ENCODE measurements around the gene C1QB. TPM values are rescaled to one million over a fixed set of nuclear protein-coding genes. Genes with fewer than 3 reads are reported as not detected.
"Not testable (repeated sequence)": the region's sequence is repeated elsewhere in the genome, so short reads cannot be mapped to it uniquely, and the experiment has no call there.

Gene C1QB
- total and polyA plus RNA-seq, 2 experiments from 2014 or later = not detected

DNA sequence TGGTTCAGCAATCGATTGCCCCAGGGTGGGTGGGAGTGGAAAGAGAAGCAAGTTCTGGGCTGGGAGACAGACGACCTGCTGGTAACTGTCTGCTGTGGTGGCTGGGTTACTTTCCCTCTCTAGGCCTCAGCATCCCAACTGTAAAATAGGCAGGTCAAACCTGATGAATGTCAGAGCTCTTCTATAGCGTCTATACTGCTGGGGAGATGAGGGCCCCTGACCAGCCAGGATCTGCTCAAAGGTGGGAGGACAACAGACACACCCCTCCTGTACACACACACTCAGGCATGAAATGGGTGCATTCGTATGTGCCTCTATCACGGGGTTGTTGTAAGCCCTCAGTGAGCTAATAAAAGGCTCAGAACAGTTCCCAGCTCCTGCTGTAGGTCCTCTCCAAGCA, 44.9 kb downstream of the C1QB start:
- no peaks in the 10 kb centered on the region for H3K36me3 ChIP-seq
- no peak overlapping the region for H3K27ac ChIP-seq
- DNase-seq (ENCODE audit: low read depth in 1 of 2, low spot score in 1 of 2) = no peak
- no peaks in the 10 kb centered on the region for H3K4me1 ChIP-seq (ENCODE audit: low read depth)
- no peak overlapping the region for H3K4me3 ChIP-seq
- H3K9me3 ChIP-seq (ENCODE audit: low read depth) = no peaks in the 10 kb centered on the region
- H3K27me3 ChIP-seq = no peaks in the 10 kb centered on the region
- TF ChIP-seq, protein P1, sequence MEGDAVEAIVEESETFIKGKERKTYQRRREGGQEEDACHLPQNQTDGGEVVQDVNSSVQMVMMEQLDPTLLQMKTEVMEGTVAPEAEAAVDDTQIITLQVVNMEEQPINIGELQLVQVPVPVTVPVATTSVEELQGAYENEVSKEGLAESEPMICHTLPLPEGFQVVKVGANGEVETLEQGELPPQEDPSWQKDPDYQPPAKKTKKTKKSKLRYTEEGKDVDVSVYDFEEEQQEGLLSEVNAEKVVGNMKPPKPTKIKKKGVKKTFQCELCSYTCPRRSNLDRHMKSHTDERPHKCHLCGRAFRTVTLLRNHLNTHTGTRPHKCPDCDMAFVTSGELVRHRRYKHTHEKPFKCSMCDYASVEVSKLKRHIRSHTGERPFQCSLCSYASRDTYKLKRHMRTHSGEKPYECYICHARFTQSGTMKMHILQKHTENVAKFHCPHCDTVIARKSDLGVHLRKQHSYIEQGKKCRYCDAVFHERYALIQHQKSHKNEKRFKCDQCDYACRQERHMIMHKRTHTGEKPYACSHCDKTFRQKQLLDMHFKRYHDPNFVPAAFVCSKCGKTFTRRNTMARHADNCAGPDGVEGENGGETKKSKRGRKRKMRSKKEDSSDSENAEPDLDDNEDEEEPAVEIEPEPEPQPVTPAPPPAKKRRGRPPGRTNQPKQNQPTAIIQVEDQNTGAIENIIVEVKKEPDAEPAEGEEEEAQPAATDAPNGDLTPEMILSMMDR (IDR thresholded peaks at IDR 0.05; ENCODE audit: low read depth, low read length) = no peak

DNA sequence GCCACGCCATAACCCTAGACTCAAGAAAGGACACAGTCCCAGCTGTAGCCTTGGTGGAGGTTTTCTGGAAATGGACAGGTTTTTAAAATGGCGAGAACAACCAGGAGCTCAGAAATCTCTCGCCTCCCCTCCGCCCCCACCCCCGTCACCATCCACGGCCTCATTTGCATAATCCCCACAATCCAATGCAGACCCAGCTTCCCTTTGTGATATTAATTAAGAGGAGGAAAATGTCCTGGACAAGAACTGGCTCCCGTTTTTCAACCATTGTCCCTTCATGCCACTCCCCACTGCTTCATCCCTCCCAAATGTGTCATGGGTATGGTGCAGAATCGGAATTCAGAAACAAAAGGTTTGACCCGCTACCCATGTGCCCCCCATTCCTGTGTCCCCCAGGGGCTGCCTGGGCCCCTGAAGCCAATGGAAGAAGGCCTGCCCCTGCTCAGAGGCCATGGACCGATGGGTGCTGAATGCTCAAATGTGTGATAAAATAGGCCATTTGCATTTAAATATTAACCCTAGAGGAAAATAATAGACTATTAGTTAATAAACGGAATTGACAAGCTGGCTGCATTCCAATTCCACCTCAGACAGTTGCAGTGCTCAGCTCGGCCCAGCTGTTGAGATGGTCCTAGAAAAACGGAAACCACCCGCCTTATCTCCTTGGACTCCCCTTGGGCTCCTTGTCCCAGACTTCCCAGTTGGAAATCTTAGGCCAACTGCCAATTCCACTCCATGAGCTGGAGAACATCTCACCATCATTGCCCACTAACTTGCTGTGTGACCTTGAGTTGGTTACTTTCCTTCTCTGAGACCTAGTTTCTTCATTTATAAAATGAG, 46.9 kb downstream of the C1QB start:
- Histone ChIP-seq H3K4me1 (ENCODE audit: low read depth) (no peaks in the 10 kb centered on the region), H3K4me3 (no peak overlapping the region), H3K36me3 (no peaks in the 10 kb centered on the region), H3K9me3 (ENCODE audit: low read depth) (no peaks in the 10 kb centered on the region), H3K27ac (no peak overlapping the region), H3K27me3 (no peaks in the 10 kb centered on the region)
- peak in 1 of 2 donors; percentile 32 for DNase-seq (ENCODE audit: low read depth in 1 of 2, low spot score in 1 of 2)
- TF ChIP-seq, protein P1 (IDR thresholded peaks at IDR 0.05; ENCODE audit: low read depth, low read length) = no peak

DNA sequence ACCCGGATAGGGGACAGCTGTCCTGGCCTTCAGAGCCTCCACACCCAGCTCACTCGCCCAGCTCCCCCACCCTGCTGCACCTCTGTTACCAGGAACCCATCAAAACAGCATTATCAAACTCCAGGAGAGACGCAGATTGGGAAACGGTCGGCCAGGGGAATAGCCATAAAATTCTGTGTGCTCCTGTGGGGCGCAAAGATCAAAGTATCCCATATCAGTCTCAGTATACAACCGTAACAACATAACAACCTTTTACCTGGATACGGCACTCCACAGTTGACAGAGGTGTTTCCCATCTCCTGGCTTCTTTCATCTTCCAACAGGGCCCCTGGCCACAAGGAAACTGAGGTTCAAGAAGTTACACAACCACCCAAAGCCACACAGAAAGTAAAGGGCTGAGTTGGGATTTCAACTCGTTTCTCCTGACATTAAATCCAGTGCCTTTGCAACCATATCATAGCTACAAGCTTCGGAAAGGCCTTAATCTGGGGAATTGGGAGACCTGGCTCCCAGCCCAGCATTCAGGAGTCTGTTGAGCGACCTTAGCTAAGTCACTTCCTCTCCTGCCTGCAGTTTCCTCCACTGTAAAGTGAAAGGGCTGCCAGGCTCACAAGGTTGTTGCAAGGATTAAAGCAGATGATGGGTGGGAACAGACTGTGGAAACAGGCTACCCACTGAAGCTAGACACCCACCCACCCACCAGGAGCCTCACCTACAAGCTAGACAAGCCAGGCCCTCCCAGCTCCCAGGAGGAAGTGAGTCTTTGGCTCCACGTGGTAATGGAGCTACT, 49.5 kb downstream of the C1QB start:
- Histone ChIP-seq H3K9me3 (ENCODE audit: low read depth) (no peaks in the 10 kb centered on the region), H3K27ac (no peak overlapping the region), H3K4me3 (no peak overlapping the region), H3K36me3 (no peaks in the 10 kb centered on the region), H3K4me1 (ENCODE audit: low read depth) (no peaks in the 10 kb centered on the region), H3K27me3 (no peaks in the 10 kb centered on the region)
- TF ChIP-seq, protein P1 (IDR thresholded peaks at IDR 0.05; ENCODE audit: low read depth, low read length) = no peak
- DNase-seq (ENCODE audit: low read depth in 1 of 2, low spot score in 1 of 2) = peak in 1 of 2 donors; percentile 66

DNA sequence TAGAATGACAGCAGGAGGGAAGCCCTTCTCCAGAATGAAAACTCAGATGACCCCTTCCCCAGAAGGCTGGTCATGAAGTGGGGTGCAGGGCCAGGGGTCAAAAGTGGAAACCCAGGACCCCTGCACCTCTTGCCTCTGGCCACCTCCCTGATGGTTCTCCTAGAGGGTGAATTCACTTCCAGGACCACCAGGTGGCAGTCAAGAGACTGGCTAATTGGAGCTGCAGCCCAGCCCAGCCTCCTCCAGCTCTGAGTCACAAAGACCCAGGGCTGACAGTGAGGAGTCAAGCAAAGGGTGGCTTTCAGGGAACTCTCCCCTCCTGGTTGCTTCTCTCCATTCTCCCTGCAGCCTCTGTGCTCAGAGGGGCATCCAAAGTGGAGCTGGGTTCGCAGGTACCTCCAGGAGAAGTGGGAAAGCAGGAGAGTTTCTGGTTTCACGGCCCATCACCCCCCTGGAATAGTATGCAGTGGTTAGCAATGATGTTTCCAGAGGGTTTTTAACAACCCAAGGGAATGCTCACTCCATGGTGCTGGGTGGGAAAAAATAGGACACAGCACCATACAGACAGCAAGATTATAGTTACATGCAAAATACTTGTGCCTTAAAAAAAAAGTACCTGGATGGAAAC, 51.5 kb downstream of the C1QB start:
- H3K4me3 ChIP-seq = no peak overlapping the region
- TF ChIP-seq, protein P1 (IDR thresholded peaks at IDR 0.05; ENCODE audit: low read depth, low read length) = peak; percentile 93
- H3K36me3 ChIP-seq = no peaks in the 10 kb centered on the region
- H3K27ac ChIP-seq = no peak overlapping the region
- H3K4me1 ChIP-seq (ENCODE audit: low read depth) = peaks cover 1% of the 10 kb centered on the region
- H3K27me3 ChIP-seq = no peaks in the 10 kb centered on the region
- peak; percentile 89 to 90 for DNase-seq (ENCODE audit: low read depth in 1 of 2, low spot score in 1 of 2)
- H3K9me3 ChIP-seq (ENCODE audit: low read depth) = no peaks in the 10 kb centered on the region

DNA sequence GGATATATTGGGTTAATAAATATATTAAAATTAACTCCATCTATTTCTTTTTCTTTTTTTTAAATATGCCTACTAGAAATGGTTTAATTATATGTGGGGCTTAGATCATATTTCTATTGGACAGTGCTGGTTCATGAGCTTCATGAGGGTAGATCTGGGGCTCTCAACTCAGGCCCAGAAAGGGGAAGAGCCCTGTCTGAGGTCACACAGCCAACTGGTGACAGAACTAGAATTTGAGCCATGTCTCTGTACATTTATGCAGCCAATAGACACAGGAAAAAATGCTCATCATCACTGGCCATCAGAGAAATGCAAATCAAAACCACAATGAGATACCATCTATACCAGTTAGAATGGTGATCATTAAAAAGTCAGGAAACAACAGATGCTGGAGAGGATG, 52.5 kb downstream of the C1QB start:
- H3K27me3 ChIP-seq = no peaks in the 10 kb centered on the region
- H3K36me3 ChIP-seq = no peaks in the 10 kb centered on the region
- H3K27ac ChIP-seq = no peak overlapping the region
- H3K9me3 ChIP-seq (ENCODE audit: low read depth) = no peaks in the 10 kb centered on the region
- no peak overlapping the region for H3K4me3 ChIP-seq
- peaks cover 6% of the 10 kb centered on the region for H3K4me1 ChIP-seq (ENCODE audit: low read depth)
- TF ChIP-seq, protein P1 (IDR thresholded peaks at IDR 0.05; ENCODE audit: low read depth, low read length) = no peak
- no peak for DNase-seq (ENCODE audit: low read depth in 1 of 2, low spot score in 1 of 2)

DNA sequence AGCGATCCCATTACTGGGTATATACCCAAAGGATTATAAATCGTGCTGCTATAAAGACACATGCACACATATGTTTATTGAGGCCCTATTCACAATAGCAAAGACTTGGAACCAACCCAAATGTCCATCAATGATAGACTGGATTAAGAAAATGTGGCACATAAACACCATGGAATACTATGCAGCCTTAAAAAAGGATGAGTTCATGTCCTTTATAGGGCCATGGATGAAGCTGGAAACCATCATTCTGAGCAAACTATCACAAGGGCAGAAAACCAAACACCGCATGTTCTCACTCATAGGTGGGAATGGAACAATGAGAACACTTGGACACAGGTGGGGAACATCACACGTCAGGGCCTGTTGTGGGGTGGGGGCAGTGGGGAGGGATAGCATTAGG, 53.1 kb downstream of the C1QB start:
- not testable (repeated sequence) for H3K9me3 ChIP-seq (ENCODE audit: low read depth); H3K27ac ChIP-seq; H3K4me1 ChIP-seq (ENCODE audit: low read depth); H3K4me3 ChIP-seq; DNase-seq (ENCODE audit: low read depth in 1 of 2, low spot score in 1 of 2); H3K36me3 ChIP-seq; H3K27me3 ChIP-seq

Measured in cardiac muscle cell (in vitro differentiated cells and primary cell).